GM19023 (cell line): Measurements from ENCODE around the gene PLEKHA4.

Source experiments
- ATAC-seq: cut with Tn5 transposase; IDR thresholded peaks from one replicate; pipeline ENCODE4 v1.9.1; 2021; ENCODE audit warnings: mild to moderate bottlenecking, moderate library complexity; ENCODE audit not compliant: unreplicated experiment

Gene PLEKHA4

DNA sequence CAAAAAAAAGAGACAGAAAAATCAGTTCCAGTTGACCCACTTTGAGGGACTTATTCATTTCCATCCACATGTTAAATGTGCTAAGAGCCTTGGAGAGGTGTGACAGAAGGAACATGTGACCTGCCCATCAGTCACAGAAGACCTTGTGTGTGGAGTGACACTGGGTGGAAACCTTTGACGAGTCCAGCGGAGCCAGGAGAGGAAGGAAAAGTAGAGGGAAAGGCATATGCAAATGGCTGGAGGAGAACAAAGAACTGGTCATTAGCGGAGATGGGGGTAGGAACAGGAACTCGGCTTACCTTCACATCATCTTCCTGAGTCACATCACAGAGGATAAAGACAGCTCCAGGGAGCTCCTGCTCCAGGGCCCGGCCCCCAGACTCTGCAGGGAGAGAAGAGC, 34.4 kb downstream of the PLEKHA4 start:
- no peak for ATAC-seq

DNA sequence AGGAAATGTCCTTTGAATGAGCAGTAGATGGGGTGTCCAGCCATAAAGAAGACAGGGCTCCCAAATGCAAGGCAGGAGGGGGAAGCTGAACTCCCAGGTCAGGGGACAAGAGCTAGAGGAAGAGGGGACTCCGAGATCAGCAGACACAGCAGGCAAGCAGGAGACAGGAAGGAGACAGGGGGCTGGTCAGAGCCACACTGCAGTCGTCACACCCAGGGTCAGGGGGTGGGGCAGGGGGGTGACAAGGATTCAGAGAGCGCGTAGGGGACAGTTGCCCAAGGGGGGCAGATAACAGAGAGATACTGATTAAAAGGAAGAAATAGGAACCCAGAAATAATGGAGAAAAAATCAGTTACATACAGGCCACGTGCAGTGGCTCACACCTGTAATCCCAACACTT, 35.4 kb downstream of the PLEKHA4 start:
- no peak for ATAC-seq

GRCh38 chr19:48830965-48831364, 37.5 kb downstream of the PLEKHA4 start:
- ATAC-seq, result no peak

GRCh38 chr19:48830088-48830487, 38.3 kb downstream of the PLEKHA4 start:
- no peak for ATAC-seq

DNA sequence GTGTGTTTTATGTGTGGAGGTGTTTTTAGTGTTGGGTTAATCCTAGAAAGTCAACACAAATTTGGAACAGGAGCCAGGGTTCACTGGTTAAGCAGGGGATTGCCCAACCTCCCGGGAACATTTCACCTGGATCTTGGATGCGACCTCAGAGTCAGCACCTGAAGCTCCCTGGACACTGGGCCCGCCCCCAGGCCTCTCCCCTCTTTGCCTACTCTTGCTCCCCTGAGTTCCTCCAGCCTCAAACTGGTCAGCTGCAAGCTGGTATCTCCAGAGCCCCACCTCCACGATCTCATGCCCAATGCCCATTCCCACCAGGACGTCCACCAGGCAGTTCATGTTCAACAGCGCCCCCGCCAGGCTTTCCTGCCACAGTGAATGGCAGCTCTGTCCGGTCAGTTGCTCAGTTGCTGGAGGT, 41.8 kb downstream of the PLEKHA4 start:
- no peak for ATAC-seq

DNA sequence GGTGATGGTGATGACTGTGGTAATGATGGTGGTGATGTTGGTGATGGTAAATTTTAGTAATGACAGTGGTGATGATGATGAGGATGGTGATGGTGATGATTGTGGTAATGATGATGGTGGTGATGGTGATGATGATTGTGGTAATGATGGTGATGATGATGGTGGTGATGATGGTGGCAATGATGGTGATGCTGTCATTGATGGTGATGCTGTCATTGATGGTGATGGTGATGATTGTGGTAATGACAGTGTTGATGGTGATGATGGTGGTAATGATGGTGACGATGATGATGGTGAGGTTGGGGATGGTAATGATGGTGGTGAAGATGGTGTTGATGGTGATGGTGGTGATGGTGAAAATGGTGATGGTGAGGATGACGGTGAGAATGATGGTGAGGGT, 45.9 kb downstream of the PLEKHA4 start:
- ATAC-seq, result no peak

DNA sequence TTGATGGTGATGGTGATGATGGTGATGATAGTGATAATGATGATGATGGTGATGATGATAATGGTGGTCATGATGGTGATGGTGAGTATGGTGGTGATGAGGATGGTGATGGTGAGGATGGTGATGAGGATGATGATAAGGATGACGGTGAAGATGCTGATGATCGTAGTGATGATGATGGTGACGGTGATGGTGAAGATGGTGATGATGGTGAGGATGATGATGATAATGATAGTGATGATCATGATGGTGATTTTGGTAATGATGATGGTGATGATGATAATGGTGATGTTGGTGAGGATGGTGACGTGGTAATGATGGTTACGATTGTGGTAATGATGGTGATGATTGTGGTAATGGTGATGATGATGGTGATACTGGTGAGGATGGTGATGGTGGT, 46.8 kb downstream of the PLEKHA4 start:
- ATAC-seq, result no peak

DNA sequence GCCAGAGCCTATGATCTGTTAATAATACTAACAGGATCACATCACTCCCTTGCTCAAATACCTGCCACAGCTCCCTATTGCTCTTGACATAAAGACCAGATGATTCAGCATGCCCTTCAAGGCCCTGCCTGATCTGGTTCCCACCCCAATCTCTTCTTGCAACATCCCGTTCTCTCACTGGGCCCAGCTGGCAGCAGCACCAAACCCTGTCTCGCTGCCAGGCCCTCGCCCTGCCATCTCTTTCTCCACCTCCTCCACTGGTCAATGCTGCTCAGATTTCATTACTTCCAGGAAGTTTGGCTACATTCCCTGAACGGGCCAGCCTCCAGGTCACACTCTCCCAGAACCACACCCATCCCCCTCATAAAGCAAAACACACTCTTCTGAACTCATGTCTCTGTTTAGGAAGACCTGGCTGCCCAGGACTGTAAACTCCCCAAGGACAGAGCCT, 49.0 kb downstream of the PLEKHA4 start:
- ATAC-seq, result no peak

DNA sequence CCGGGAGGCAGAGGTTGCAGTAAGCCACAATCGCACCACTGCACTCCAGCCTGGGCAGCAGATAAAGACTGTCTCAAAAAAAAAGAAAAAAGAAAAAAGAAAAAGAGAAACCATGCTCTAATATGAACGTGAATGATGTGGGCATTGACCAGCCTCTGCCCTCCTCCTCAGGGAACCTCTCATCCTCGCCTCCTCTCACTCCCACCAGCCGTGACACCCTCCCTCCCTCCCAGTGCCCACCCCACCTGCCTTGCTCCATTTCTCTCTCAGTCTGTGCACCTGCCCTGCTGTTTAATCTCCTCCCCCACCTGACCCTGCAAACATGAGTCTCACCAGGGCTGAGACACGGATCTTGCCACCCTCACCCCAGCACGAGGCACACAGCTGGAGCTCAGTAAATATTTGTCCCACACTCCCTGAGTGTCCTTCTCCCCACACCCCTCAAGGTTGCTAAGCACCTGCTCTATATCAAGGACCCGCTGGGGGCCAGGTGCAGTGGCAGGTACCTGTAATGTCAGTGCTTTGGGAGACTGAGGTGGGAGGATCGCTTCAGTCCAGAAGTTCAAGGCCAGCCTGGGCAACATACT, 50.1 kb downstream of the PLEKHA4 start:
- ATAC-seq, result no peak

DNA sequence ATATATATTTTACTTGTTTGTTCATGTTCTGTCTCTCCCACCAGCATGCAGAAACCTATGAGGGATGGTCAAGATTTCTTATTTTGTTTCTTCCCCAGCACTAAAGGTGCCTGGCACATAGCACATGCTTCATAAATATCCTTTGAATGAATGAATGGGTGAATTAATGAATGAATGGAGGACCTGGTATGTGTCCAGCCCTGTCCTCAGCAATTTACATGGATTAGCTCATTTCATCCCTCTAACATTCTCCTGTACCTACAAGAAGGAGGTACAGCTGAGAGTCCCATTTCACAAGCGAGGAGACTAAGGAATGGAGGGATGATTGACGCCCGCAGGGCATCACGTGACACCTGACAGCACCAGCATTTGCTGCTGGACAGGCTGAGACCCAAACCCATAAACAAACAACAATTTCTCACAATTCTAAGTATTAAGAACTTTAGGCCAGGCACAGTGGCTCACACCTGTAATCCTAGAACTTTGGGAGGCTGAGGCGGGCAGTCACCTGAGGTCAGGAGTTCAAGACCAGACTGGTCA, 50.8 kb downstream of the PLEKHA4 start:
- no peak for ATAC-seq

GRCh38 chr19:48815870-48816501, 52.4 kb downstream of the PLEKHA4 start:
- no peak for ATAC-seq

GRCh38 chr19:48814895-48815294, 53.5 kb downstream of the PLEKHA4 start:
- no peak for ATAC-seq

- ATAC-seq, result no peak
These were observed 55.1 kb downstream of the PLEKHA4 start for GRCh38 chr19:48813123-48813913.

DNA sequence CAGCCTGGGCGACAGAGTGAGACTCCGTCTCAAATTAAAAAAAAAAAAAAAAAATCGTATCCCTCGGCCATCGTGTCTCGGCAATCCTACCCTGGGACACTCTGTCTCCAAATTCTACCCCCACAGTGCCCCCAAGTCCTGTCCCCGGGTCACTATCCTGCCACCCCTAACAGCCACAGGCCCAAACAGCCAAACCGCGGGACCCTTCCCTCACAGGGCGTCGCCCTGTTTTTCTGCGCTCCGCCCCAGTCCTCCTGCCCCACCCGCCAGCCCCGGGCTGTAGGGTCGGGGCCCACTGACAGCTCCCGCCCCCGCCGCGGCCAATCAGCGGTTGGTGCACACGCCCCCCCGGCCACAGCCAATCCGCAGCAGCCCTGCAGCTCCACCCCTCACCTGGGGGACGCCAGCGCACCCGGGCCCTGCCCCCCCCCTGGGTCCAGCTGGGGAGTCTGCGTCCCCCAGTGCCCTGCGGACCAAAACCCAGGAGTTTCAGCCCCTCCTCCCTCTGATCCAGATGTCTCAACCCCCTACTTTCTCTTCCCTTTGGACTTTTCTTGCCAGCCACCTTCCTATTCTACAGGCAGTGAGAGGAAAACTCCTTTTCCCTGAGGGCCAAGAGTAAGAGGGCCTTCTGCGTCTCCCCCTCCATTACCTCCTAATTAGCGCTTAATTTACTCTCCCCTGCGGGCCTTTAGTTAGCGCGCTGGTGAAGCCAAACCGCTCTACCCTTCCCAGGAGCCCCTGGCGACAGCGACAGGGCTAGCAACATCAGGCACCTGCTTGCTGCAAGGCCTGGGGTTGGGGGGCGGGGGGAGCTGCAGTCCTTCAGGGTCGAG, 56.1 kb downstream of the PLEKHA4 start:
- ATAC-seq, result peak; percentile 55

GRCh38 chr19:48810151-48810550, 58.3 kb downstream of the PLEKHA4 start:
- no peak for ATAC-seq

GRCh38 chr19:48807590-48808308, 60.7 kb downstream of the PLEKHA4 start:
- no peak for ATAC-seq

- ATAC-seq, result no peak
These were observed 61.4 kb downstream of the PLEKHA4 start for GRCh38 chr19:48806818-48807589.

GRCh38 chr19:48806518-48806817, 61.9 kb downstream of the PLEKHA4 start:
- no peak for ATAC-seq

- no peak for ATAC-seq
These were observed 63.0 kb downstream of the PLEKHA4 start for GRCh38 chr19:48805452-48805851.

DNA sequence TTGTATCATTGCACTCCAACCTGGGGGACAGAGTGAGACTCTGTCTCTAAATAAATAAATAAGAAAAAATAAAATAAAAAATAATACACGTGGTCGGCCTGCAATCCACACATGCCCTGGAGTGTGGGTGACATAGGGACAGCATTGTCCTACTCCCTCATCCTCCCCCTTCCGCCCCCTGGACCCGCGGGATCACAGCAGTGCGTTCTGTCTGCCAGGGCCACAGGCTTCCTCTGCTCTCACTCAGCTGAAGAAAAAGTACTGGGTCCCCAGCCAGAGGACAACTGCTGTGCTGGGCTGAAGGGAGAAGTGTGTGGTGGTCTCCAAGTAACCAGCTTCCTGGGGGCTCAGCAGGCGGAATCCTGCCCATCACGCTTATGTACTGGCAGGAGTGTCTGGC, 63.9 kb downstream of the PLEKHA4 start:
- ATAC-seq, result no peak
